ENCODE data around the gene WDR37.

WDR37 gene

GRCh38 chr10:1169981-1170866, 114.0 kb downstream of the WDR37 start:
- no peak for DNase-seq (ENCODE audit: low read depth)
- no peak for TF ChIP-seq CTCF (IDR thresholded peaks at IDR 0.05; ENCODE audit: insufficient read depth, low read depth, low read length, missing control alignments)

GRCh38 chr10:1170867-1171180, 114.6 kb downstream of the WDR37 start:
- no peak overlapping the region for H3K4me3 ChIP-seq (ENCODE audit: low read length)
- DNase-seq (ENCODE audit: low read depth): no peak
- no peak for TF ChIP-seq CTCF (IDR thresholded peaks at IDR 0.05; ENCODE audit: insufficient read depth, low read depth, low read length, missing control alignments)

More at GRCh38 chr10:1169981-1170866, 114.0 kb downstream of the WDR37 start:
- H3K4me3 ChIP-seq (ENCODE audit: low read length): no peak overlapping the region

- H3K4me3 ChIP-seq (ENCODE audit: low read length): no peak overlapping the region
- no peak for TF ChIP-seq CTCF (IDR thresholded peaks at IDR 0.05; ENCODE audit: insufficient read depth, low read depth, low read length, missing control alignments)
- DNase-seq (ENCODE audit: low read depth): no peak
These were observed 115.0 kb downstream of the WDR37 start for GRCh38 chr10:1171182-1171581.

- H3K4me3 ChIP-seq (ENCODE audit: low read length): no peak overlapping the region
- TF ChIP-seq CTCF (IDR thresholded peaks at IDR 0.05; ENCODE audit: insufficient read depth, low read depth, low read length, missing control alignments): no peak
- no peak for DNase-seq (ENCODE audit: low read depth)
These were observed 115.4 kb downstream of the WDR37 start for GRCh38 chr10:1171586-1171985.

- H3K4me3 ChIP-seq (ENCODE audit: low read length): no peak overlapping the region
- TF ChIP-seq CTCF (IDR thresholded peaks at IDR 0.05; ENCODE audit: insufficient read depth, low read depth, low read length, missing control alignments): no peak
- no peak for DNase-seq (ENCODE audit: low read depth)
These were observed 116.2 kb downstream of the WDR37 start for GRCh38 chr10:1172256-1172984.

GRCh38 chr10:1173091-1173490, 116.9 kb downstream of the WDR37 start:
- DNase-seq (ENCODE audit: low read depth): no peak
- no peak for TF ChIP-seq CTCF (IDR thresholded peaks at IDR 0.05; ENCODE audit: insufficient read depth, low read depth, low read length, missing control alignments)
- H3K4me3 ChIP-seq (ENCODE audit: low read length): no peak overlapping the region
